ENCODE measurements around the gene ANKS1A.

GRCh38 chr6:35128042-35128441 is 239.0 kb downstream of the ANKS1A start:
- TF ChIP-seq CTCF (IDR thresholded peaks at IDR 0.05; ENCODE audit: poor library complexity), result no peak
- no peak for TF ChIP-seq EZH2 (IDR thresholded peaks at IDR 0.05; ENCODE audit: borderline replicate concordance)
- no peak for TF ChIP-seq EZH2phosphoT487 (IDR thresholded peaks at IDR 0.05; ENCODE audit: low read depth, severe bottlenecking, unreplicated experiment)

All from hepatocyte (in vitro differentiated cells).